ENCODE data around the gene R3HCC1L.

Gene R3HCC1L

DNA sequence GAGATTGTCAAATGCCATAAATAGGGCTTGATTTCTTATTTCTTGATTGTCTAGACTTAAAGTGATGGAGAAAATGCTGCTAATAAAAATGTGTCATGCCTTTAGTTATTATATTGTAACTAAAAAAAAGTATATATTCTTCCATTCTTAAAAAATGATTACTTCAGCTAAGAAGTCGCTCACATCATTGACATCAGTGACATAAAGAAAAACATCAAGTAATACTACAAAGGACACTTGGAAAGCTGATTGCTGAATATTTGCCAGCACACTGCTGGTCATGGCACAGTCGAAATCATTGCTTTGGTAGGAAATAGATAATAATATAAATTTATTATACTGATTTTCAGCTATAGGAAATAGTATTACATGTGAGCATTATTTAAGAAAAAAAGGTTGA, 70.9 kb downstream of the R3HCC1L start:
- no peak for TF ChIP-seq CTCF (IDR thresholded peaks at IDR 0.05)
- Histone ChIP-seq H3K9me3 (no peaks in the 10 kb centered on the region), H3K27me3 (no peaks in the 10 kb centered on the region), H3K4me3 (no peak overlapping the region), H3K36me3 (peaks cover 4 to 20% (median 15%) of the 10 kb centered on the region in 3 donors), H3K4me1 (no peaks in the 10 kb centered on the region), H3K27ac (no peak overlapping the region)
- DNase-seq = no peak
- intact Hi-C loops (cut with DNase I; ENCODE audit: low total_unique reads) = no loop called here

DNA sequence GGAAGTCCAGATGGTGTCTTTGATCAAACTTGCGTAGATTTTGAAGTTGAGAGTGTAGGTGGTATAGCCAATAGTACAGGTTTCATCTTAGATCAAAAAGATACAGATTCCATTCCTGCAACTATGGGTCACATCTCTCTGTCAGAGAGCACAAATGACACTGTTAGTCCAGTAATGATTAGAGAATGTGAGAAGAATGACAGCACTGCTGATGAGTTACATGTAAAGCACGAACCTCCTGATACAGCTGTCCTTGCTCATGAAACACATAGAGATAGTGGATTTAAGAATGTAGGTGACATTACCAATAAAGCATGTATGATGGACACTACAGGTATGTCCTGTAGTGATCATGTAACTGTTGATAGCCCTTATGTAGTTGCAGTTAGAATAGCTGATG, 74.5 kb downstream of the R3HCC1L start:
- Histone ChIP-seq H3K27me3 (no peaks in the 10 kb centered on the region), H3K36me3 (peaks cover 4 to 19% (median 18%) of the 10 kb centered on the region in 3 donors), H3K9me3 (no peaks in the 10 kb centered on the region), H3K4me3 (no peak overlapping the region), H3K4me1 (peaks cover 0 to 7% (median 3%) of the 10 kb centered on the region in 4 donors), H3K27ac (no peak overlapping the region)
- no peak for TF ChIP-seq CTCF (IDR thresholded peaks at IDR 0.05)
- DNase-seq = no peak
- intact Hi-C loops (cut with DNase I; ENCODE audit: low total_unique reads) = no loop called here

- no peak overlapping the region for H3K4me3 ChIP-seq
- H3K9me3 ChIP-seq = no peaks in the 10 kb centered on the region
- no peak overlapping the region for H3K27ac ChIP-seq
- DNase-seq = no peak
- intact Hi-C loops (cut with DNase I; ENCODE audit: low total_unique reads) = no loop called here
- no peaks in the 10 kb centered on the region for H3K27me3 ChIP-seq
- TF ChIP-seq CTCF (IDR thresholded peaks at IDR 0.05) = no peak
- peaks cover 0 to 7% (median 3%) of the 10 kb centered on the region in 4 donors for H3K4me1 ChIP-seq
- peaks cover 4 to 19% (median 16%) of the 10 kb centered on the region in 3 donors for H3K36me3 ChIP-seq
These were observed 75.0 kb downstream of the R3HCC1L start for GRCh38 chr10:98209441-98209840.

DNA sequence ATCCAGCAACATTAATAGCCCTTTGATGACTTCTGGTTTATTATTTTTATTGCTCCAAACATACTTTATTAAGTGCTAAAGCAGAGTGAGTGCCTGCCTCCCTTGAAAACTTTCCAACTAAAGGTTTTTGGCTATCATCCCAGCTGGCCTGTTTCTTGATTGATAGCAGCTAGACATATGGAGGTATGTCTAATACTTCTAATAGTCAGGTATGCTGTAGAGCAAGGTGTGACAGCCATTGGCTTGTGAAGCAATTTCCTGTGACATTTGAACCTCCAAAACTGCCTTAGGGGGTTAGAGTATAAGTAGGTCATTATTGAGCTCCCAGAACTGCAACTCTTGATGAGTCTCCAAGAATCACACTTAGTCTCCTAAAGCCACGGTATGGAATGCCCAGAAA, 77.7 kb downstream of the R3HCC1L start:
- Histone ChIP-seq H3K4me1 (peaks cover 0 to 7% (median 3%) of the 10 kb centered on the region in 4 donors), H3K27me3 (no peaks in the 10 kb centered on the region), H3K9me3 (peaks cover 0 to 3% (median 0%) of the 10 kb centered on the region in 3 donors), H3K36me3 (peaks cover 4 to 19% (median 16%) of the 10 kb centered on the region in 3 donors), H3K27ac (no peak overlapping the region), H3K4me3 (no peak overlapping the region)
- no peak for DNase-seq
- intact Hi-C loops (cut with DNase I; ENCODE audit: low total_unique reads) = no loop called here
- TF ChIP-seq CTCF (IDR thresholded peaks at IDR 0.05) = no peak

DNA sequence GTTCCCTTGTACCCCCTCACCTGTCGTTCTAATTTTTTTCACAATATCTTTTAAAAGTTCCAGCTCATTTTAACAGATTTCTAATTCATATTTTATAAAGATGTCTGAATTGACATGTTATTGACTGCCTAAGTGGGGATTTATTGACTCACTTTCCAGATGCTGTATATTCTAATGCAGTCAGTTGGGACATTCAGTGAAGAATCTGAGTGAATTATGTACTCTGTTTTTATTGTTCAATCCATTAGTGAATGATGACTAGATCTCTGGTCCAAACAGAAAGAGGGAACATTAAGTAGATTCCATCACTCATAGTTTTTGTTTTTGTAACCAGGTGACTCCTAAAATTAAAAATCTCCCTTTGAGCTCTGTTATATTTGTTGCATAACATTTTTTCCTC, 79.3 kb downstream of the R3HCC1L start:
- intact Hi-C loops (cut with DNase I; ENCODE audit: low total_unique reads) = no loop called here
- H3K4me3 ChIP-seq = no peak overlapping the region
- H3K9me3 ChIP-seq = peaks cover 0 to 6% (median under 1%) of the 10 kb centered on the region in 3 donors
- peaks cover 5 to 11% (median 5%) of the 10 kb centered on the region in 3 donors for H3K36me3 ChIP-seq
- no peaks in the 10 kb centered on the region for H3K27me3 ChIP-seq
- peaks cover 0 to 7% (median 3%) of the 10 kb centered on the region in 4 donors for H3K4me1 ChIP-seq
- TF ChIP-seq CTCF (IDR thresholded peaks at IDR 0.05) = no peak
- DNase-seq = no peak
- H3K27ac ChIP-seq = no peak overlapping the region

- Histone ChIP-seq H3K4me1 (peaks cover 0 to 7% (median 3%) of the 10 kb centered on the region in 4 donors), H3K9me3 (peaks cover 0 to 20% (median 5%) of the 10 kb centered on the region in 3 donors), H3K27me3 (no peaks in the 10 kb centered on the region), H3K36me3 (peaks cover 0 to 4% (median 4%) of the 10 kb centered on the region in 3 donors), H3K4me3 (no peak overlapping the region), H3K27ac (no peak overlapping the region)
- no peak for DNase-seq
- intact Hi-C loops (cut with DNase I; ENCODE audit: low total_unique reads) = no loop called here
- no peak for TF ChIP-seq CTCF (IDR thresholded peaks at IDR 0.05)
These were observed 80.9 kb downstream of the R3HCC1L start for GRCh38 chr10:98215373-98215772.
